KMS-11 (cell line): ENCODE measurements around the gene ISCU.

Experiments
- H2AFZ ChIP-seq: fragments of 200-600 bp; sonication (generic); 2 replicates; pipeline ENCODE4 v1.6.1; 2016; ENCODE audit warnings: antibody characterized with exemption, mixed run types, low read depth
- H3K27ac ChIP-seq: fragments of 200-600 bp; sonication (generic); 2 replicates; pipeline ENCODE4 v1.6.1; 2016; ENCODE audit warnings: mild to moderate bottlenecking, mixed run types
- H3K27me3 ChIP-seq: fragments of 200-600 bp; sonication (generic); 2 replicates; pipeline ENCODE4 v1.6.1; 2017; ENCODE audit warnings: mild to moderate bottlenecking, low read depth, mixed run types, moderate library complexity; ENCODE audit not compliant: insufficient read depth
- H3K36me3 ChIP-seq: fragments of 200-600 bp; sonication (generic); 2 replicates; pipeline ENCODE4 v1.6.1; 2017; ENCODE audit warnings: mild to moderate bottlenecking, mixed run types; ENCODE audit not compliant: insufficient read depth
- H3K4me1 ChIP-seq: fragments of 200-600 bp; sonication (generic); 2 replicates; pipeline ENCODE4 v1.6.1; 2016; ENCODE audit warnings: mild to moderate bottlenecking, low read depth, mixed run types; ENCODE audit not compliant: poor library complexity, severe bottlenecking
- H3K4me2 ChIP-seq: fragments of 200-600 bp; sonication (generic); 2 replicates; pipeline ENCODE4 v1.7.0; 2016; ENCODE audit warnings: mild to moderate bottlenecking, mixed run types
- H3K4me3 ChIP-seq: fragments of 200-600 bp; sonication (generic); IDR thresholded peaks from 2 replicates; pipeline ENCODE4 v1.6.1; 2017; ENCODE audit warnings: low read depth, low read length, mixed read lengths; ENCODE audit not compliant: insufficient read depth
- H3K79me2 ChIP-seq: fragments of 200-600 bp; sonication (generic); 2 replicates; pipeline ENCODE4 v1.6.1; 2016; ENCODE audit warnings: low read depth, mixed run types; ENCODE audit not compliant: insufficient read depth
- H3K9ac ChIP-seq: fragments of 200-600 bp; sonication (generic); 2 replicates; pipeline ENCODE4 v1.6.1; 2016; ENCODE audit warnings: mild to moderate bottlenecking, mixed run types
- H4K20me1 ChIP-seq: fragments of 200-600 bp; sonication (generic); 2 replicates; pipeline ENCODE4 v1.6.1; 2016; ENCODE audit warnings: mild to moderate bottlenecking, mixed run types; ENCODE audit not compliant: insufficient read depth
- TF ChIP-seq, protein P1 (sequence below): fragments of 200-600 bp; sonication (generic); conservative IDR thresholded peaks from 2 replicates; pipeline ENCODE4 v1.6.1; 2017; ENCODE audit warnings: low read depth, mild to moderate bottlenecking, antibody characterized with exemption, low read length, moderate library complexity, mixed read lengths

Gene ISCU

DNA sequence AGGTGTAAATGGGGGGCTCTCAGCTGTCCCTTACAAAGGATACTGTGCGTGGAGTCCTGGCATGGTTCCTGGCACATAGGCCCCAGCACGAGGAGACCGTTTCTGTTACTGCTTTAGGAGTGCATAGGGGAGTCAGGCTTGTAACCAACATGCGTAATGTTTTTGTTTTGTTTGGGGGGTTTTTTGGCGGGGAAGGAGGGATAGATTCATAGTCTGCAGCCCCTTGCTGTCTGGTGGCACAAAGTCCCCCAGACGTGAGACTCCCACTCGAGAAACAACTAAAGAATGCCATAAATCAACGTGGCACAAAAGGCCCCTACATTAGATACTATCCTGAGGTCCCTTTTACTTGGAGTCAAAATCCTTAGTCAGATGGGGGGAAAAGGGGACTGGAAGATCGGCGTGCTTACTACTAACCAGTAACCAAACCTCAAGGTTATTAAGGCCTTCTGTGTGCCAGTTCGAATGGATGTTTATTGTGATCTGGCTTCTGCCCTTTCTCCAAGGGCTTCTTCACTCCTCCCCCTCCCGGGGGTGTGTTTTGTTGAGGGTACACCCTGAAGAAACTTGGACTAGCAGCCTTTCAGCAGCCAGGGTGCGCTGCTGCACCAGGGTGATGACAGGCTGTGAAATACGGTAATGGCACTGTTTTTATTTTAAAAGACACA is 874 bp downstream of the ISCU start:
- Histone ChIP-seq H3K9ac (peak overlapping the region; percentile 75), H4K20me1 (no peaks in the 10 kb centered on the region), H3K79me2 (peaks cover 42% of the 10 kb centered on the region), H3K27me3 (no peaks in the 10 kb centered on the region), H3K27ac (peak overlapping the region; percentile 94), H3K4me1 (peaks cover 60% of the 10 kb centered on the region), H3K4me2 (peak overlapping the region; percentile 99), H3K4me3 (no peak overlapping the region), H3K36me3 (no peaks in the 10 kb centered on the region), H2AFZ (no peak overlapping the region)
- TF ChIP-seq, protein P1, sequence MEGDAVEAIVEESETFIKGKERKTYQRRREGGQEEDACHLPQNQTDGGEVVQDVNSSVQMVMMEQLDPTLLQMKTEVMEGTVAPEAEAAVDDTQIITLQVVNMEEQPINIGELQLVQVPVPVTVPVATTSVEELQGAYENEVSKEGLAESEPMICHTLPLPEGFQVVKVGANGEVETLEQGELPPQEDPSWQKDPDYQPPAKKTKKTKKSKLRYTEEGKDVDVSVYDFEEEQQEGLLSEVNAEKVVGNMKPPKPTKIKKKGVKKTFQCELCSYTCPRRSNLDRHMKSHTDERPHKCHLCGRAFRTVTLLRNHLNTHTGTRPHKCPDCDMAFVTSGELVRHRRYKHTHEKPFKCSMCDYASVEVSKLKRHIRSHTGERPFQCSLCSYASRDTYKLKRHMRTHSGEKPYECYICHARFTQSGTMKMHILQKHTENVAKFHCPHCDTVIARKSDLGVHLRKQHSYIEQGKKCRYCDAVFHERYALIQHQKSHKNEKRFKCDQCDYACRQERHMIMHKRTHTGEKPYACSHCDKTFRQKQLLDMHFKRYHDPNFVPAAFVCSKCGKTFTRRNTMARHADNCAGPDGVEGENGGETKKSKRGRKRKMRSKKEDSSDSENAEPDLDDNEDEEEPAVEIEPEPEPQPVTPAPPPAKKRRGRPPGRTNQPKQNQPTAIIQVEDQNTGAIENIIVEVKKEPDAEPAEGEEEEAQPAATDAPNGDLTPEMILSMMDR = peak; percentile 64

DNA sequence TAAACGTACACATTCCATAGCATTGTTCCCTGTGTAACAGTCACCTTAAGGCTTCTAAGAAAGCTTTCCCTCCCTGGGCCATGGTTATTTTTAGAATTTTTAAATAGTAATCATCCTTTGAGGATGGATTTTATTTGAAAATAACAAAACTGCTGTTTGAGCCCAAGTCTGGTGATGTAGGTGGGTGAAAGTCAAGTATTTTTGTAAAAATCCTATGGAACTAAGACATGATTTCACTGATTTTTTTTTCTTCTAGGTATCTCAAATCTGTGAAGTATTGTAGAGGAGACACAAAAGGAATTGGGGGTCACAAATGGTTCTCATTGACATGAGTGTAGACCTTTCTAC is 1.4 kb downstream of the ISCU start:
- no peak overlapping the region for H2AFZ ChIP-seq
- H3K27me3 ChIP-seq = no peaks in the 10 kb centered on the region
- TF ChIP-seq, protein P1 = no peak; the same call in 1 of the 2 replicates
- no peak overlapping the region for H3K4me3 ChIP-seq
- H3K9ac ChIP-seq = peak overlapping the region; percentile 75; the same call in 1 of the 2 replicates
- peak overlapping the region; percentile 99 for H3K4me2 ChIP-seq
- peak overlapping the region; percentile 94 for H3K27ac ChIP-seq
- peaks cover 62% of the 10 kb centered on the region for H3K4me1 ChIP-seq
- no peaks in the 10 kb centered on the region for H4K20me1 ChIP-seq
- no peaks in the 10 kb centered on the region for H3K36me3 ChIP-seq
- peaks cover 37% of the 10 kb centered on the region for H3K79me2 ChIP-seq

DNA sequence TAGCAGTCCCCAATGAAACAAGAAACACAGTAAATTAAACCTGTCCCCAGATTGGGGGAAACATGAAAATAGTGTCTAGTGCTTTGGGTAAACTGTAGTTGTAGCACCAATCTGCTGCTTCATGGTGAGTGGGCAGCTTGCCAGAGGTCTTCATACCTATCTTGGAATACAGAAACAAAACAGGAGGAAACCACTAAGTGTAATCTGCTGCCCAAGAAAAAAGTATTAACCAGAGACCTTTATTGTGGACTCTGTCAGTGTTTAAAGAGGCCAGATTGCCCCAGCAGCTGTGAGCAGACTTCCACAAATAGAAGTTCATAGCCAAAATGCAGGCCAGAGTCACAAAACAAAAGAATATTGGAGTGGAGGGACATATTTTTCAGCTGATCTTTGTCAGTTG is 2.3 kb downstream of the ISCU start:
- H2AFZ ChIP-seq = no peak overlapping the region
- H3K9ac ChIP-seq = peak overlapping the region; percentile 51; the same call in 1 of the 2 replicates
- H3K4me1 ChIP-seq = peaks cover 61% of the 10 kb centered on the region
- H3K27me3 ChIP-seq = no peaks in the 10 kb centered on the region
- no peaks in the 10 kb centered on the region for H4K20me1 ChIP-seq
- H3K36me3 ChIP-seq = no peaks in the 10 kb centered on the region
- peak overlapping the region; percentile 94 for H3K27ac ChIP-seq
- H3K4me3 ChIP-seq = no peak overlapping the region
- TF ChIP-seq, protein P1 = no peak
- peaks cover 27% of the 10 kb centered on the region; the same call in 1 of the 2 replicates for H3K79me2 ChIP-seq
- H3K4me2 ChIP-seq = peak overlapping the region; percentile 99

DNA sequence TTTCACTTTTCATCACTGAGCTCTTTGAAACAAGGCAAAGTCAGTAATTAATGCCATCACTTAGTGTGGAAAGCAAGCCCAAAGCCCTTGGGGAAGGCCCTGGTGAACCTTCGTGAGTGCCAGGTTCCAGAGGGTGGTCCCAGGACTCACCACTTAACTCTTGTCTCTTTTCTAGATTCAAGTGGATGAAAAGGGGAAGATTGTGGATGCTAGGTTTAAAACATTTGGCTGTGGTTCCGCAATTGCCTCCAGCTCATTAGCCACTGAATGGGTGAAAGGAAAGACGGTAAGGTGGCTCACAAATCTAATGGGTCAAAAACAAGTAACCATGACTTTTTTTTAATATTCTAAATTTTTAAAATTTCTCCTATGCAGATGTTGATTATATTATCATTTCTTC is 2.8 kb downstream of the ISCU start:
- peak overlapping the region; percentile 94 for H3K27ac ChIP-seq
- H3K4me3 ChIP-seq = no peak overlapping the region
- H3K36me3 ChIP-seq = no peaks in the 10 kb centered on the region
- H3K27me3 ChIP-seq = no peaks in the 10 kb centered on the region
- peaks cover 63% of the 10 kb centered on the region for H3K4me1 ChIP-seq
- TF ChIP-seq, protein P1 = no peak
- peak overlapping the region; percentile 99 for H3K4me2 ChIP-seq
- H2AFZ ChIP-seq = no peak overlapping the region
- H3K9ac ChIP-seq = peak overlapping the region; percentile 51; the same call in 1 of the 2 replicates
- no peaks in the 10 kb centered on the region for H4K20me1 ChIP-seq
- peaks cover 23% of the 10 kb centered on the region; the same call in 1 of the 2 replicates for H3K79me2 ChIP-seq
